Activated CD8-positive, alpha-beta memory T cell treated with anti-CD3 and anti-CD28 coated beads for 24 hours (primary cell): ENCODE data around the gene FNBP1L.
"Not testable (repeated sequence)": the region's sequence is repeated elsewhere in the genome, so short reads cannot be mapped to it uniquely, and the experiment has no call there.

Source experiments
- DNase-seq: peaks from one replicate; pipeline ENCODE4 v3.0.0-alpha.2; 2020

The FNBP1L gene

GRCh38 chr1:93575621-93576284 is 127.8 kb downstream of the FNBP1L start:
- no peak for DNase-seq

- no peak for DNase-seq
Measured at GRCh38 chr1:93576346-93576745, 128.4 kb downstream of the FNBP1L start.

- no peak for DNase-seq
Measured at GRCh38 chr1:93576746-93577145, 128.8 kb downstream of the FNBP1L start.

- DNase-seq: no peak
Measured at GRCh38 chr1:93577536-93578432, 129.9 kb downstream of the FNBP1L start.

- DNase-seq: no peak
Measured at GRCh38 chr1:93578433-93578830, 130.5 kb downstream of the FNBP1L start.

- no peak for DNase-seq
Measured at GRCh38 chr1:93578911-93579825, 131.2 kb downstream of the FNBP1L start.

- no peak for DNase-seq
Measured at GRCh38 chr1:93579891-93580290, 132.0 kb downstream of the FNBP1L start.

- no peak for DNase-seq
Measured at GRCh38 chr1:93581917-93582850, 134.3 kb downstream of the FNBP1L start.

GRCh38 chr1:93584261-93585003 is 136.5 kb downstream of the FNBP1L start:
- no peak for DNase-seq

GRCh38 chr1:93585059-93585966 is 137.4 kb downstream of the FNBP1L start:
- no peak for DNase-seq

- DNase-seq: no peak
Measured at GRCh38 chr1:93587354-93587753, 139.4 kb downstream of the FNBP1L start.

GRCh38 chr1:93588206-93588605 is 140.3 kb downstream of the FNBP1L start:
- DNase-seq: no peak

GRCh38 chr1:93588955-93589354 is 141.0 kb downstream of the FNBP1L start:
- no peak for DNase-seq

GRCh38 chr1:93591291-93591675 is 143.4 kb downstream of the FNBP1L start:
- not testable (repeated sequence) for DNase-seq

- peak; percentile 64 for DNase-seq
Measured at GRCh38 chr1:93591676-93592550, 144.0 kb downstream of the FNBP1L start.

- DNase-seq: no peak
Measured at GRCh38 chr1:93592551-93592949, 144.6 kb downstream of the FNBP1L start.

GRCh38 chr1:93593854-93594602 is 146.1 kb downstream of the FNBP1L start:
- DNase-seq: no peak

- DNase-seq: no peak
Measured at GRCh38 chr1:93594603-93594880, 146.6 kb downstream of the FNBP1L start.

- no peak for DNase-seq
Measured at GRCh38 chr1:93595266-93595665, 147.3 kb downstream of the FNBP1L start.
